Heart left ventricle (tissue), 16 donors: ENCODE data around the gene SBK1. TPM values are rescaled to one million over a fixed set of nuclear protein-coding genes. Genes with fewer than 3 reads are reported as not detected.

Source experiments
- ATAC-seq, 4 donors: fragments of 200-7000 bp; cut with Tn5 transposase; one replicate each; pipeline ENCODE4 v1.9.1; 2020 to 2022; ENCODE audit warnings: moderate library complexity in 4 of 4, mild to moderate bottlenecking in 3 of 4, moderate number of reproducible peaks in 1 of 4
- DNase-seq, 5 donors: peaks; one replicate each; pipeline ENCODE4 v3.0.0-alpha.2; 2020
- H3K27ac ChIP-seq, 12 donors: fragments of 200-600 bp; sonication (generic) in 4 of 12; one replicate each; pipeline versions ENCODE4 v1.5.0 to v1.8.0; 2016 to 2022; ENCODE audit warnings: mild to moderate bottlenecking in 2 of 12
- H3K27me3 ChIP-seq, 9 donors: fragments of 200-600 bp; sonication (generic) in 2 of 9; one replicate each; pipeline versions ENCODE4 v1.5.1 to v1.8.0; 2016 to 2022; ENCODE audit warnings: mild to moderate bottlenecking in 3 of 9
- H3K36me3 ChIP-seq, 9 donors: fragments of 200-600 bp; sonication (generic) in 2 of 9; one replicate each; pipeline versions ENCODE4 v1.5.0 to v1.8.0; 2018 to 2022; ENCODE audit warnings: mild to moderate bottlenecking in 2 of 9
- H3K4me1 ChIP-seq, 12 donors: fragments of 200-600 bp; sonication (generic) in 4 of 12; one replicate each; pipeline versions ENCODE4 v1.5.0 to v1.8.0; 2016 to 2022; ENCODE audit warnings: mild to moderate bottlenecking in 3 of 12
- H3K4me3 ChIP-seq, 12 donors: fragments of 200-600 bp; sonication (generic) in 4 of 12; one replicate each; pipeline versions ENCODE4 v1.5.0 to v1.8.0; 2017 to 2022; ENCODE audit warnings: mild to moderate bottlenecking in 9 of 12, moderate library complexity in 4 of 12
- H3K9me3 ChIP-seq, 12 donors: fragments of 200-600 bp; sonication (generic) in 4 of 12; one replicate each; pipeline versions ENCODE4 v1.5.0 to v1.8.0; 2016 to 2022; ENCODE audit warnings: mild to moderate bottlenecking in 1 of 12
- CTCF ChIP-seq, 12 donors: fragments of 200-600 bp; sonication (generic) in 4 of 12; IDR thresholded peaks; one replicate each; pipeline versions ENCODE4 v1.5.0 to v1.8.0; 2018 to 2022; ENCODE audit warnings: antibody characterized with exemption in 12 of 12, mild to moderate bottlenecking in 5 of 12
- POLR2A ChIP-seq, 2 donors: fragments of 450-650 bp; IDR thresholded peaks; one replicate each; pipeline ENCODE4 v1.6.1; 2017; ENCODE audit warnings: antibody characterized with exemption in 2 of 2, mild to moderate bottlenecking in 2 of 2, moderate library complexity in 2 of 2
- WGBS, 4 donors: extraction: QIAGEN DNeasy Blood & Tissue Kit in 2 of 4; methylation state at CpG; one replicate each; pipeline versions ENCODE4 v1.1.5 to v1.1.7; 2013 to 2018; 5-methylcytosine and 5-hydroxymethylcytosine counted together
- intact Hi-C, 10 donors: fragments of 100-400 bp; cut with DNase I; formaldehyde crosslinking; loops; one replicate each; pipeline versions ENCODE4 v1.11.1 to v1.14.2; 2022
- polyA plus RNA-seq, 2 donors: library from polyadenylated mRNA; stranded (reverse); fragments of 200-250 nt; gene quantifications; one replicate each; pipeline ENCODE4 v1.2.3, GENCODE V29; 2013
- total RNA-seq, 9 donors: library from RNA; depleted of rRNA in 2 of 9; stranded (reverse); fragments of >200 nt in 2 of 9; fragmentation: NEBNext Ultra II Directional in 3 of 9; extraction: Animal tissue kit (Norgen Biotek cat#: 25700) in 3 of 9; gene quantifications; one replicate each; pipeline versions ENCODE4 v1.1.0 to v1.2.4, GENCODE V29; 2016 to 2023
- donor health status: ischemic (EF 13 %, LVEDD 7.1; RV severe dilation, severe dysfunction).
- donor health status: healthy with polysubstance abuse.
- donor health status: DM: no; HTN: yes; CAD: no.
- donor health status: DM: no; HTN: no; CAD: no.
- donor health status: ischemic (EF 25% LVEDD 6.9; RV normal size, moderate dysfunction).
- donor health status: ischemic (EF 25% LVEDD 5.7; RV mildly dilated, moderate dysfunction).
- donor health status: healthy.
- donor health status: DM: yes; HTN: yes; CAD: no.
- donor health status: ischemic (EF 35%, LVEDD 5.7; RV mildly dilated, moderate dysfunction).
- donor health status: nonischemic (EF 11% LVEDD 7.7; RV severe dilation, severe dysfunction).
- donor health status: DM: yes; HTN: yes; CAD: no.
- donor health status: PGD.
- donor health status: ischemic (EF 29% LVEDD 5.4; RV normal size, mild dysfunction).
- donor health status: nonischemic (EF 23%, LVEDD 6.1; RV moderate dilation, normal function).

The SBK1 gene
- total and polyA plus RNA-seq, 11 donors: 0.69 to 6.1 (median 2.4) TPM

GRCh38 chr16:28255838-28256237, 36.5 kb upstream of the SBK1 start:
- ATAC-seq (no peak), DNase-seq (no peak)
- Histone ChIP-seq H3K27ac (no peak overlapping the region), H3K36me3 (no peaks in the 10 kb centered on the region), H3K4me1 (peaks cover 0 to 18% (median 0%) of the 10 kb centered on the region in 12 donors), H3K27me3 (peaks cover 0 to 22% (median 5%) of the 10 kb centered on the region in 9 donors), H3K9me3 (peaks cover 0 to 8% (median 0%) of the 10 kb centered on the region in 12 donors), H3K4me3 (no peak overlapping the region)
- intact Hi-C loops: loop anchor here in 2 of 10 donors (5.0 kb wide), 2 partner anchors 44 to 74 kb away; partner anchors contain the start of gene XPO6 (in 1 of the 2)
- TF ChIP-seq CTCF (IDR thresholded peaks at IDR 0.05) (no peak), POLR2A (IDR thresholded peaks at IDR 0.05) (no peak)
- 84 to 89% (median 88%) methylated on average over 12 of the region's 12 CpGs for WGBS, 4 donors

GRCh38 chr16:28257256-28257655, 35.1 kb upstream of the SBK1 start:
- Histone ChIP-seq H3K27ac (no peak overlapping the region), H3K9me3 (peaks cover 0 to 6% (median 0%) of the 10 kb centered on the region in 12 donors), H3K4me3 (no peak overlapping the region), H3K36me3 (no peaks in the 10 kb centered on the region), H3K4me1 (peaks cover 0 to 28% (median 0%) of the 10 kb centered on the region in 12 donors), H3K27me3 (peaks cover 0 to 24% (median 5%) of the 10 kb centered on the region in 9 donors)
- ATAC-seq (no peak), DNase-seq (no peak)
- 73 to 83% (median 77%) methylated on average over 4 of the region's 4 CpGs for WGBS, 4 donors
- TF ChIP-seq POLR2A (IDR thresholded peaks at IDR 0.05): no peak
- TF ChIP-seq CTCF (IDR thresholded peaks at IDR 0.05): no peak
- intact Hi-C loops: loop anchor here in 2 of 10 donors (5.0 kb wide), 2 partner anchors 45 to 75 kb away; partner anchors contain the start of gene XPO6 (in 1 of the 2)

- peak; percentile 67 to 86 (median 74) for DNase-seq
- no peaks in the 10 kb centered on the region for H3K9me3 ChIP-seq
- H3K27me3 ChIP-seq: peaks cover 0 to 24% (median 5%) of the 10 kb centered on the region in 9 donors
- intact Hi-C loops: loop anchor here in 2 of 10 donors (2.0 to 5.0 kb wide), 3 partner anchors 46 to 76 kb away; partner anchors contain the start of gene XPO6 (in 1 of the 2)
- H3K4me3 ChIP-seq: peak overlapping the region; percentile 30 to 65 (median 58)
- 2 to 11% (median 6%) methylated on average over 5 to 18 of the region's 18 CpGs for WGBS, 4 donors
- ATAC-seq: peak; percentile 50 to 78 (median 70)
- H3K36me3 ChIP-seq: no peaks in the 10 kb centered on the region
- H3K4me1 ChIP-seq: peaks cover 0 to 32% (median 0%) of the 10 kb centered on the region in 12 donors
- peak overlapping the region; percentile 21 to 90 (median 79) for H3K27ac ChIP-seq
- peak; percentile 59 to 62 for TF ChIP-seq POLR2A (IDR thresholded peaks at IDR 0.05)
- TF ChIP-seq CTCF (IDR thresholded peaks at IDR 0.05): no peak
Observed at GRCh38 chr16:28258567-28258966, 33.8 kb upstream of the SBK1 start.

DNA sequence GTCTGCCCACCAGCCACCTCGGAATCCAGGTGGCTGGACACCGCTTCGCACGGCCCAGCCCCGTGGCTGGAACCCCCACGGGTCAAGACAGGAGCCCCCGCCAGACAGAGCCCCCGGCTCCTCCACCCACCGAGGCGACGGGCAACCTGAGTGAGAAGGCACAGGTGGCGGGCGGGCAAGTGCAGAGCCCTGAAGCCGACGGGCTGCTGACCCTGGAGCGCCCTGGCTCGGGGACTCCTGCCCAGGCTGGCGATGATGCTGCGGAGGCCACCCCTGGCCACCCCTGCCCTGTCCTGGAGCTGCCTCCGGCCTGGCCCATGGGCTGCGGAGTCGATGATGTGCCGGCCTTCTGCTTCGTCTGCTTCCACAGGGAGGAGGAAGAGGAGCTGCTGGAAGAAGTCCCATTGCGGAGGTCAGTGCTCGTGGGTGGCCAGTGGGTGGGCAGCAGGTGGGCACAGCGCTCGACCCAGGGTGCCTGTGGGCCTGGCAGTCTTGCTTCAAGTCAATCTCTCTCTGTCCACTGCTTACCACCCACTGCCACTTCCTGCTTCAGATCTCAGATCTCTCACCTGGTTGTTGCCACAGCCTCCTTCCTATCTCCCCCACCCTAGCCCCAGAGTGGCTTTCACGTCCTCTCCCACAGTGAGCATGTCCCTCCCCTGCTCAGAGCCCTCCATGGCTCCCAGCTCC, 33.1 kb upstream of the SBK1 start:
- ATAC-seq (peak in 3 of 4 donors; percentile 14 to 23 (median 23)), DNase-seq (peak in 1 of 5 donors; percentile 62)
- no peaks in the 10 kb centered on the region for H3K9me3 ChIP-seq
- peaks cover 0 to 32% (median 0%) of the 10 kb centered on the region in 12 donors for H3K4me1 ChIP-seq
- H3K27ac ChIP-seq: peak overlapping the region; percentile 21 to 90 (median 79)
- TF ChIP-seq POLR2A (IDR thresholded peaks at IDR 0.05) (no peak), CTCF (IDR thresholded peaks at IDR 0.05) (no peak)
- intact Hi-C loops: loop anchor here in 2 of 10 donors (2.0 to 5.0 kb wide), 3 partner anchors 47 to 77 kb away; partner anchors contain the start of gene XPO6 (in 1 of the 2)
- H3K4me3 ChIP-seq: peak overlapping the region; percentile 30 to 65 (median 58)
- no peaks in the 10 kb centered on the region for H3K36me3 ChIP-seq
- peaks cover 0 to 24% (median 5%) of the 10 kb centered on the region in 9 donors for H3K27me3 ChIP-seq
- 26 to 39% (median 35%) methylated on average over 15 to 29 of the region's 29 CpGs for WGBS, 4 donors
